ENCODE results near the gene SLC37A4. TPM values are rescaled to one million over a fixed set of nuclear protein-coding genes. Genes with fewer than 3 reads are reported as not detected.

SLC37A4 gene
- total RNA-seq, 1 donor from 2014 or later, result 52.7 TPM

DNA sequence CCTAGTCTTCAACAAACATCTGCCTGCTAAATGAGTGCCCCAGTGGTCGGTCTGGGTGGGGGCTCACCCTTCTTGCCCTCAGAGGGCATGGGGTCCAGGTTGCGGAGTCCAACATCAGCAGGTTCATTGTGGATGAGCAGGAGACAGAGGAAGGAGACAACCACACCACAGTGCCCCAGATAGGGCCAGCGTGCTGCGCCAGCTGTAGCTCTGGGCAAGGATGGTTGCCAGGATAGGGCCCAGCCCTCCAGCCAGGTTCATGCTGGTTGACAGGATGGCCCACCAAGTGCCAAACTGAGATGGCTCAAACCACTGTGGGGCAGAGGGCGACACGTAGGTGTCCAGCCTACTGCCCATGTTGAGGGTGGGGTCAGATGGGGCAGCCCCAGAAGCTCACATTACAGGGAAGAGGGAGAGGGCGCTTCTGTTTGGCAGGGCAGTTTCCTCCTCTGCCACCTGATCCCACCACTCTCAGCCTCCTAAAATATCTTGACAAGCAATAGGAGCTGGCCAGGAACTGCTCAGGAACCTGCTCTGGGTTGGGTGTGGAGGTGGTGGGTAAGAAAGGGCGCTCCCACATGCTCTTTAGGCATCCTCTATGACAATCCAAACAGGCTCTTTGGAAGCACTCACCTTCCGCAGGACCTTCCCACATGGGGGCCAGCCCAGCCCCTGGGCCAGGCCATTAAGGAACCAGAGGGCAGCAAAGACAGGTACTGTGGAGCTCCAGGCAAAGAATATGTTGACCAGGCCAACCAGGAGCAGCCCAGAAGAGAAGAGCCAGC is 2.9 kb downstream of the SLC37A4 start:
- Mint-ChIP-seq H3K4me1 (ENCODE audit: low read depth) (peaks cover 27% of the 10 kb centered on the region), H3K27ac (no peak overlapping the region), H3K36me3 (ENCODE audit: insufficient read depth) (peaks cover 10% of the 10 kb centered on the region), H3K9me3 (ENCODE audit: low read depth) (no peaks in the 10 kb centered on the region), H3K27me3 (peaks cover 4% of the 10 kb centered on the region), H3K4me3 (ENCODE audit: low read depth) (peak overlapping the region; percentile 75)
- TF ChIP-seq, protein P1, sequence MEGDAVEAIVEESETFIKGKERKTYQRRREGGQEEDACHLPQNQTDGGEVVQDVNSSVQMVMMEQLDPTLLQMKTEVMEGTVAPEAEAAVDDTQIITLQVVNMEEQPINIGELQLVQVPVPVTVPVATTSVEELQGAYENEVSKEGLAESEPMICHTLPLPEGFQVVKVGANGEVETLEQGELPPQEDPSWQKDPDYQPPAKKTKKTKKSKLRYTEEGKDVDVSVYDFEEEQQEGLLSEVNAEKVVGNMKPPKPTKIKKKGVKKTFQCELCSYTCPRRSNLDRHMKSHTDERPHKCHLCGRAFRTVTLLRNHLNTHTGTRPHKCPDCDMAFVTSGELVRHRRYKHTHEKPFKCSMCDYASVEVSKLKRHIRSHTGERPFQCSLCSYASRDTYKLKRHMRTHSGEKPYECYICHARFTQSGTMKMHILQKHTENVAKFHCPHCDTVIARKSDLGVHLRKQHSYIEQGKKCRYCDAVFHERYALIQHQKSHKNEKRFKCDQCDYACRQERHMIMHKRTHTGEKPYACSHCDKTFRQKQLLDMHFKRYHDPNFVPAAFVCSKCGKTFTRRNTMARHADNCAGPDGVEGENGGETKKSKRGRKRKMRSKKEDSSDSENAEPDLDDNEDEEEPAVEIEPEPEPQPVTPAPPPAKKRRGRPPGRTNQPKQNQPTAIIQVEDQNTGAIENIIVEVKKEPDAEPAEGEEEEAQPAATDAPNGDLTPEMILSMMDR (IDR thresholded peaks at IDR 0.05; ENCODE audit: unreplicated experiment), result no peak
- DNase-seq (ENCODE audit: low spot score, unreplicated experiment), result no peak

DNA sequence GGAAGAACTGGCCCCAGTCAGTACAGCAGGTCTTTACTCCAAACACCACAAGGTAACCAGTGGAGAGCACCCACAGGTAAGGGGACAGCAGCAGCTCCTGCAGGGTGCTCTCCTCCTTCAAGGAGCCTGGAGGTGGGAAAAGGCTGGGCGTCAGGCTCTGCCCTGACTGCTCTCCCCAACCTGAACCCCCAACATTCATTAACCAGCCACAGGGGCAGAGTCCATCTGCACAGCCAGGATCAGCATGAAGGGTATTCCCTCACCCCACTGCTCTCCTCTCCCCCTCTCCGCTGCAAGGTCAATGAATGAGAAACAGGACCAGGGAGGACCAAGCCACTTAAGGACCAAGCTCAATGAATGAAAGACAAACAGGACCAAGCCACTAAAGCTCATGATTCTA is 3.7 kb downstream of the SLC37A4 start:
- no peak for DNase-seq (ENCODE audit: low spot score, unreplicated experiment)
- Mint-ChIP-seq H3K4me1 (ENCODE audit: low read depth) (peaks cover 27% of the 10 kb centered on the region), H3K9me3 (ENCODE audit: low read depth) (no peaks in the 10 kb centered on the region), H3K27ac (no peak overlapping the region), H3K4me3 (ENCODE audit: low read depth) (no peak overlapping the region), H3K27me3 (peaks cover 4% of the 10 kb centered on the region), H3K36me3 (ENCODE audit: insufficient read depth) (peaks cover 12% of the 10 kb centered on the region)
- TF ChIP-seq, protein P1 (IDR thresholded peaks at IDR 0.05; ENCODE audit: unreplicated experiment), result no peak

DNA sequence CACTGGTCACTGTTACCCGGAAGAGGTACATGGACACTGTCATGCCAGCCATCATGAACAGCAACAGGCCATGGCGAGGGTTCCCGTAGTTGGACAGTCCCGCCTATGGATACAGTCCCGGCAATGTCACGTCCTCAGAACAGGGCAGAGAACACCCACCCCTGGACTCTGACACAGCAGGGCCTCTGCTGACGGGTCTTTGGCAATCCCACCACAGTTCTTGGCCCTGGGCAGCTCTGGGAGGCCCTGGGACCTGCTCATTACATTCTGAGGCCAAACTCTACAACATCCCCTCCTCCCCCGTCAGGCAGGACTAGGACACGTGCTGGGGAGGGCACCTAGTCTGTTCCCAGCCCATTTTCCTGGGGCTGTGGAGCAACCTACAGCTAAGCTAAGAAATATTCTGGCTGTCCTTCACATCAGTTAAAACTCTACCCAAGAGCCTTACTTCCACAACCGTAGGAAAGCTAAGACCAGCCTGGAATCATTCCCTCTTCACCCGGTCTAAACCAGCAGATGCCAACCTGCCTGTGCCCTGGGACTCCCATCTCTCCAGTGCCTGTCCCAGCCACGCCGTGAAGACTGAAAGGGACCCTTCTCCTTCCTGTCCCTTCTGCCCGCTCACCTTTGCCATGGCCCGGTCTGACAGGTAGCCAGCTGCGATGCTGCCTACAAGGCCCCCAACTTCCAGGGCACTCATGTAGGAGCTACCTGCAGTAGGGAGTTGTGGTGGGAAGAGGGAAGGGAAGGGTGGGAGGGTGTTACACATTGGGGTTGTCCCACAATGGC is 4.5 kb downstream of the SLC37A4 start:
- Mint-ChIP-seq H3K4me1 (ENCODE audit: low read depth) (peaks cover 30% of the 10 kb centered on the region), H3K9me3 (ENCODE audit: low read depth) (no peaks in the 10 kb centered on the region)

DNA sequence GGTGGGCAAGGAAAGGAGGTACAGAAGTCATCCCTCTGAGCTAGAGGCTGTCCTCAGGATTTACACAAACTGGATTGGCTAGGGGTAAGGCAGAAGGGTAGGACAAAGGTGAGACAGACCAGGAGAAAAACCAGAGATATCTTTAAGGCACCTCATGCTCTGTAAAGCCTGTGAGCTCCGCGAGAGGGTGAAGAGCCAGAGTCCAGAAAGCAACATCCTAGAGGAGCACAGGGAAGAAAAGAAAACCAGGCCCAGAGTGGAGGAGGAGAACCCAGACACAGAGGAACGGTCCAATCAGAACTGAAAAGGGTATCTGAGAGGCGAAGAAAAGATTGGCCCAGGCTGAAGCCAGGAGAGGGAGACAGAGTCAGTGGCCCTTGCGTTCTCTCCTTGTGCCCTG is 5.1 kb downstream of the SLC37A4 start:
- H3K9me3 Mint-ChIP-seq (ENCODE audit: low read depth), result no peaks in the 10 kb centered on the region
- no peak overlapping the region for H3K4me3 Mint-ChIP-seq (ENCODE audit: low read depth)
- DNase-seq (ENCODE audit: low spot score, unreplicated experiment), result no peak
- peaks cover 16% of the 10 kb centered on the region for H3K36me3 Mint-ChIP-seq (ENCODE audit: insufficient read depth)
- TF ChIP-seq, protein P1 (IDR thresholded peaks at IDR 0.05; ENCODE audit: unreplicated experiment), result no peak
- peak overlapping the region; percentile 7 for H3K27ac Mint-ChIP-seq
- H3K4me1 Mint-ChIP-seq (ENCODE audit: low read depth), result peaks cover 30% of the 10 kb centered on the region
- no peaks in the 10 kb centered on the region for H3K27me3 Mint-ChIP-seq

More for the DNA sequence above, 4.5 kb downstream of the SLC37A4 start:
- no peaks in the 10 kb centered on the region for H3K27me3 Mint-ChIP-seq
- DNase-seq (ENCODE audit: low spot score, unreplicated experiment), result no peak
- H3K27ac Mint-ChIP-seq, result no peak overlapping the region
- no peak overlapping the region for H3K4me3 Mint-ChIP-seq (ENCODE audit: low read depth)
- TF ChIP-seq, protein P1 (IDR thresholded peaks at IDR 0.05; ENCODE audit: unreplicated experiment), result no peak
- peaks cover 16% of the 10 kb centered on the region for H3K36me3 Mint-ChIP-seq (ENCODE audit: insufficient read depth)

DNA sequence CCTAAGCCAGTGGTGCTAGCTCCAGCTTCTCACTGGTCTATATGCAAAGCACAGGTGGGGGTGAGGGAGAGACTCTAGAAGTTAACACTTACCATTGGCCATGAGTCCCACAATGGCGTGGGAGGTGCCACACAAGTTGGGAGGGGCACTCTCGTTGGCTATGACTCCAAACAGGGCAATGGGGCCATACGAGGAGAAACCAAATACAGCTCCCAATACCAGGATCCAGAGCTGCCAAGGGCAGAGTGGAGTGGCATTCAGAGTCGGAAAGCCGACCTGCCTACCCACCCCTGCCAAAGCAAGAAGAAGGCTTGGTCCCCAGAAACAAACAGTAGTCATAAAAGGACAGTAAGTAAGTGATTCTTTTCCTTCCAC is 5.6 kb downstream of the SLC37A4 start:
- Mint-ChIP-seq H3K36me3 (ENCODE audit: insufficient read depth) (peaks cover 17% of the 10 kb centered on the region), H3K27me3 (no peaks in the 10 kb centered on the region), H3K27ac (no peak overlapping the region), H3K4me1 (ENCODE audit: low read depth) (peaks cover 31% of the 10 kb centered on the region), H3K9me3 (ENCODE audit: low read depth) (no peaks in the 10 kb centered on the region), H3K4me3 (ENCODE audit: low read depth) (no peak overlapping the region)
- DNase-seq (ENCODE audit: low spot score, unreplicated experiment), result no peak
- TF ChIP-seq, protein P1 (IDR thresholded peaks at IDR 0.05; ENCODE audit: unreplicated experiment), result no peak
